OCI-LY1 (cell line): ENCODE data around the gene DRC3.

ENCODE experiments used
- H2AFZ ChIP-seq: fragments of 200-600 bp; sonication (generic), shearing (Covaris generic); 2 replicates; pipeline ENCODE4 v1.6.0; 2014; ENCODE audit warnings: antibody characterized with exemption, mild to moderate bottlenecking, low read length
- H3F3A ChIP-seq: fragments of 200-600 bp; sonication (generic), shearing (Covaris generic); 2 replicates; pipeline ENCODE4 v1.6.0; 2014; ENCODE audit warnings: mild to moderate bottlenecking, antibody characterized with exemption, low read length, moderate library complexity; ENCODE audit not compliant: insufficient read depth
- H3K27ac ChIP-seq: fragments of 200-600 bp; sonication (generic); 2 replicates; pipeline ENCODE4 v1.5.1; 2014; ENCODE audit warnings: low read length, mixed run types, mild to moderate bottlenecking, low read depth; ENCODE audit not compliant: poor library complexity, severe bottlenecking
- H3K27me3 ChIP-seq: fragments of 200-600 bp; sonication (generic); 2 replicates; pipeline ENCODE4 v1.6.0; 2014; ENCODE audit warnings: antibody characterized with exemption, mild to moderate bottlenecking, low read length, moderate library complexity; ENCODE audit not compliant: insufficient read depth
- H3K36me3 ChIP-seq: fragments of 200-600 bp; sonication (generic); 2 replicates; pipeline ENCODE4 v1.6.1; 2014; ENCODE audit warnings: mild to moderate bottlenecking, antibody characterized with exemption, low read length, moderate library complexity, mixed read lengths; ENCODE audit not compliant: insufficient read depth
- H3K4me1 ChIP-seq: fragments of 200-600 bp; sonication (generic); 2 replicates; pipeline ENCODE4 v1.5.1; 2014; ENCODE audit warnings: mild to moderate bottlenecking, low read length, moderate library complexity; ENCODE audit not compliant: insufficient read depth, severe bottlenecking
- H3K4me2 ChIP-seq: fragments of 200-600 bp; sonication (generic), shearing (Covaris generic); 2 replicates; pipeline ENCODE4 v1.6.1; 2014; ENCODE audit warnings: low read length
- H3K4me3 ChIP-seq: fragments of 200-600 bp; sonication (generic); 2 replicates; pipeline ENCODE4 v1.5.1; 2014; ENCODE audit warnings: low read length, low read depth, mild to moderate bottlenecking, mixed read lengths; ENCODE audit not compliant: poor library complexity, severe bottlenecking
- H3K79me2 ChIP-seq: fragments of 200-600 bp; shearing (Covaris generic); 2 replicates; pipeline ENCODE4 v1.6.1; 2016; ENCODE audit warnings: mixed run types, low read length, mixed read lengths; ENCODE audit not compliant: insufficient read depth
- H3K9ac ChIP-seq: fragments of 200-600 bp; sonication (generic), shearing (Covaris generic); 2 replicates; pipeline ENCODE4 v1.6.1; 2014; ENCODE audit warnings: mild to moderate bottlenecking, low read length, mixed read lengths
- H3K9me2 ChIP-seq: fragments of 200-600 bp; sonication (generic), shearing (Covaris generic); 2 replicates; pipeline ENCODE4 v1.6.1; 2014; ENCODE audit warnings: low read depth, mild to moderate bottlenecking, low read length, mixed read lengths
- H3K9me3 ChIP-seq: fragments of 200-600 bp; shearing (Covaris generic); 2 replicates; pipeline ENCODE4 v1.6.1; 2014; ENCODE audit warnings: low read length, mixed read lengths
- H4K20me1 ChIP-seq: fragments of 200-600 bp; sonication (generic), shearing (Covaris generic); 2 replicates; pipeline ENCODE4 v1.6.0; 2016; ENCODE audit warnings: mild to moderate bottlenecking, low read length; ENCODE audit not compliant: insufficient read depth
- EZH2 ChIP-seq: fragments of 200-600 bp; sonication (generic), shearing (Covaris generic); IDR thresholded peaks from 2 replicates; pipeline ENCODE4 v1.8.0; 2017; ENCODE audit warnings: borderline replicate concordance, mixed run types, mild to moderate bottlenecking, antibody characterized with exemption, low read length, moderate library complexity, mixed read lengths
- TF ChIP-seq, protein P1 (sequence below): fragments of 200-600 bp; sonication (generic), shearing (Covaris generic); IDR thresholded peaks from 2 replicates; pipeline ENCODE4 v1.5.1; 2017; ENCODE audit warnings: mild to moderate bottlenecking, antibody characterized with exemption, low read length, moderate library complexity, mixed read lengths

Gene DRC3

DNA sequence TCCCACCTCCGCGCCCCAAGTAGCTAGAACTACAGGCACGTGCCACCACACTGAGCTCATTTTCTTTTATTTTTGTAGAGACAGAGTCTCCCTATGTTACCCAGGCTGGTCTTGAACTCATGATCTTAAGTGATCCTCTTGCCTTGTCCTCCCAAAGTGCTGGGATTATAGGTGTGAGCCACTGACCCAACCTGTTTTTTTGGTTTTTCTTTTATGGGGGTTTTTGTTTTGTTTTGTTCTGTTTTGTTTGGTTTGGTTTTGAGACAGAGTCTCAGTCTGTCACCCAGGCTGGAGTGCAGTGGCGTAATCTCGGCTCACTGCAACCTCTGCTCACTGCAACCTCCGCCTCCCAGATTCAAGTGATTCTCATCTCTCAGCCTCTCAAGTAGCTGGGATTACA is 82.9 kb downstream of the DRC3 start:
- Histone ChIP-seq H3F3A (no peaks in the 10 kb centered on the region), H3K79me2 (no peaks in the 10 kb centered on the region), H3K4me3 (no peak overlapping the region), H3K27me3 (no peaks in the 10 kb centered on the region), H3K27ac (no peak overlapping the region), H4K20me1 (no peaks in the 10 kb centered on the region), H3K4me2 (no peak overlapping the region), H3K9ac (no peak overlapping the region), H3K9me2 (no peaks in the 10 kb centered on the region), H3K9me3 (no peaks in the 10 kb centered on the region), H2AFZ (no peak overlapping the region), H3K4me1 (peaks cover 17% of the 10 kb centered on the region), H3K36me3 (peaks cover 35% of the 10 kb centered on the region)
- TF ChIP-seq, protein P1, sequence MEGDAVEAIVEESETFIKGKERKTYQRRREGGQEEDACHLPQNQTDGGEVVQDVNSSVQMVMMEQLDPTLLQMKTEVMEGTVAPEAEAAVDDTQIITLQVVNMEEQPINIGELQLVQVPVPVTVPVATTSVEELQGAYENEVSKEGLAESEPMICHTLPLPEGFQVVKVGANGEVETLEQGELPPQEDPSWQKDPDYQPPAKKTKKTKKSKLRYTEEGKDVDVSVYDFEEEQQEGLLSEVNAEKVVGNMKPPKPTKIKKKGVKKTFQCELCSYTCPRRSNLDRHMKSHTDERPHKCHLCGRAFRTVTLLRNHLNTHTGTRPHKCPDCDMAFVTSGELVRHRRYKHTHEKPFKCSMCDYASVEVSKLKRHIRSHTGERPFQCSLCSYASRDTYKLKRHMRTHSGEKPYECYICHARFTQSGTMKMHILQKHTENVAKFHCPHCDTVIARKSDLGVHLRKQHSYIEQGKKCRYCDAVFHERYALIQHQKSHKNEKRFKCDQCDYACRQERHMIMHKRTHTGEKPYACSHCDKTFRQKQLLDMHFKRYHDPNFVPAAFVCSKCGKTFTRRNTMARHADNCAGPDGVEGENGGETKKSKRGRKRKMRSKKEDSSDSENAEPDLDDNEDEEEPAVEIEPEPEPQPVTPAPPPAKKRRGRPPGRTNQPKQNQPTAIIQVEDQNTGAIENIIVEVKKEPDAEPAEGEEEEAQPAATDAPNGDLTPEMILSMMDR = no peak
- TF ChIP-seq EZH2 = no peak

DNA sequence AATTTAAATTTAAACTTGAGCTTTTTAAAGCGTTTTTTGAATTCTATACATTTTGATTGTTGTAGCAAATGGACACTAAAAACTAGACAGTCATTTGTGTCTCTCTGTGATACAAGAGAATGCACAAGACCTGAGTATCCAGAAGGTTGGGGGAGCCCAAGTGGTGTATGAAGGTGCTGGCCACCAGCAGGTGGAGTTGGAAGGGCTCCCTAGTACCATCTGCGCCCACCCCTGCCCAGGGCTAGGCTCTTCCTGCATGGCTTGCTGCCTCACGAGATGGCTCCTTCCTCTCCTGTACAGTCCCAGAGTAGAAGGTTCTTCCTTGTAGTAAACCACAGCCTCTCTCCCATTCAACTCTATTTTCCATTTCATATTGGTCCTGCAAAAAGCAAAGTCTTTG is 83.6 kb downstream of the DRC3 start:
- H3K36me3 ChIP-seq = peaks cover 36% of the 10 kb centered on the region
- H3K9me2 ChIP-seq = no peaks in the 10 kb centered on the region
- TF ChIP-seq, protein P1 = no peak
- no peak for TF ChIP-seq EZH2
- H3K9me3 ChIP-seq = no peaks in the 10 kb centered on the region
- H3K4me2 ChIP-seq = no peak overlapping the region
- no peak overlapping the region for H3K9ac ChIP-seq
- no peak overlapping the region for H3K27ac ChIP-seq
- H3K27me3 ChIP-seq = no peaks in the 10 kb centered on the region
- H3K4me1 ChIP-seq = peaks cover 15% of the 10 kb centered on the region
- no peaks in the 10 kb centered on the region for H3F3A ChIP-seq
- H4K20me1 ChIP-seq = no peaks in the 10 kb centered on the region
- no peak overlapping the region for H2AFZ ChIP-seq
- no peak overlapping the region for H3K4me3 ChIP-seq
- no peaks in the 10 kb centered on the region for H3K79me2 ChIP-seq

DNA sequence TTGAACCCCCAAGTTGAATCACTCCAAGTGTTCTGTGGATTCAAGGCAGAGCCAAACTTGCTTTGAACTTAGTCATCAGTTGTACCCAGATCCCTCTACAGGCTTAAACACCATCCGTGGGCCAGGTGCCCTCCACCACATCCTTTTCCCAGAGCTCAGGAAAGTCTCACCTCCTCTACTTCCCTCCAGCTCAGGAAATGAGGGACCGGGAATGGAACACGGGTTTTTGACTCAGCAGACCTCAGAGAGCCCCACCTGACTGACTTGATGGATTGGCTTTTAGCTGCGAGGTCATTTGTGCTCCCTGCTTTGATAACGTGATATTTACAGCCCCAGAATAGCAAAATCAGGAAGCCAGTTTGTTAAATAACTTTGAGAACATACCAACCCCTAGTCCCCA is 86.6 kb downstream of the DRC3 start:
- Histone ChIP-seq H3K27ac (no peak overlapping the region), H4K20me1 (no peaks in the 10 kb centered on the region), H3K4me1 (no peaks in the 10 kb centered on the region), H3K36me3 (peaks cover 54% of the 10 kb centered on the region), H3K4me3 (no peak overlapping the region), H2AFZ (no peak overlapping the region), H3K4me2 (no peak overlapping the region), H3F3A (no peaks in the 10 kb centered on the region), H3K9ac (no peak overlapping the region), H3K9me2 (no peaks in the 10 kb centered on the region), H3K79me2 (no peaks in the 10 kb centered on the region), H3K9me3 (no peaks in the 10 kb centered on the region), H3K27me3 (no peaks in the 10 kb centered on the region)
- TF ChIP-seq EZH2 = no peak
- TF ChIP-seq, protein P1 = no peak
